ENCODE measurements around the gene BICRA. TPM values are rescaled to one million over a fixed set of nuclear protein-coding genes. Genes with fewer than 3 reads are reported as not detected.

BICRA gene
- polyA plus RNA-seq, 3 donors = 0.08 to 4.6 TPM; not detected in 1

DNA sequence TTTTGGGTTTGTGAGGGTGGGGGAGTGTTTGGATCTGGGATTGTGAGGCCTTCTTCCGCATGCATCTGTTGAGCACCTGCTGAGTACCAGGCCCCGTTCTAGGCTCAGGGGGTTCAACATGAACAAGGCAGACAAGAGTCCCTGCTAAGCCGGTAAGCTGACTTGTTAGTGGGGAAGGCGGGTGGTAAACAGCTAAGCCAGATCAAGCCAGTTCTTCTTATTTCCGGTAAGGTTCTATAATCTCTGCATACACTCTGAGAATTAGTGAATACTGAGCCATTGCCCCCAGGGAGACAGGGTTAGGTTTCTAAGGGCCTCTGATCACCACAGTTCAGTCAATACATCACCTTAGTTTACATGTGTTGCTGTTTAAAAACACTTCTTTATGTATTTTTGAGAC lies 94.4 kb downstream of the BICRA start:
- H3K9me3 Mint-ChIP-seq = peaks cover 0 to 5% (median 0%) of the 10 kb centered on the region in 7 donors
- H3K36me3 Mint-ChIP-seq = peaks cover 31 to 45% of the 10 kb centered on the region in 2 donors
- H4K20me1 ChIP-seq (ENCODE audit: insufficient read depth, low read length) = peaks cover 16% of the 10 kb centered on the region
- no peak for DNase-seq
- peak overlapping the region in 1 of 7 donors; percentile 26 for H3K27ac Mint-ChIP-seq
- no peaks in the 10 kb centered on the region for H3K4me1 ChIP-seq (ENCODE audit: control insufficient read depth in 1 of 2, insufficient read depth in 2 of 2, low read length in 2 of 2)
- peaks cover 0 to 2% of the 10 kb centered on the region in 2 donors for H3K27me3 ChIP-seq (ENCODE audit: control insufficient read depth in 2 of 2, insufficient read depth in 2 of 2, low read length in 2 of 2)
- H3K27me3 Mint-ChIP-seq (ENCODE audit: low read depth in 3 of 3) = peaks cover 2 to 8% (median 5%) of the 10 kb centered on the region in 3 donors
- no peak overlapping the region for H3K9ac ChIP-seq (ENCODE audit: insufficient read depth, low read length, poor library complexity, severe bottlenecking)
- intact Hi-C loops (cut with micrococcal nuclease) = loop anchor here in 1 of 2 donors (10.0 kb wide), 1 partner anchor 428 kb away; the partner anchor contains the start of gene INAFM1
- H3K4me2 ChIP-seq (replicated peaks; ENCODE audit: extremely low read depth, low read length, poor library complexity, severe bottlenecking) = no peak overlapping the region
- H3K79me2 ChIP-seq (ENCODE audit: insufficient read depth, low read length) = no peaks in the 10 kb centered on the region
- H3K36me3 ChIP-seq (replicated peaks in 1 of 2; ENCODE audit: control insufficient read depth in 1 of 2, insufficient read depth in 2 of 2, low read length in 2 of 2) = peaks cover 29 to 53% of the 10 kb centered on the region in 2 donors
- no peak overlapping the region for H3K4me3 ChIP-seq (replicated peaks in 1 of 3; ENCODE audit: low read depth in 2 of 3, low read length in 3 of 3)
- no peak overlapping the region for H3K27ac ChIP-seq (ENCODE audit: low read depth in 1 of 2, low read length in 2 of 2)
- TF ChIP-seq, protein P1, sequence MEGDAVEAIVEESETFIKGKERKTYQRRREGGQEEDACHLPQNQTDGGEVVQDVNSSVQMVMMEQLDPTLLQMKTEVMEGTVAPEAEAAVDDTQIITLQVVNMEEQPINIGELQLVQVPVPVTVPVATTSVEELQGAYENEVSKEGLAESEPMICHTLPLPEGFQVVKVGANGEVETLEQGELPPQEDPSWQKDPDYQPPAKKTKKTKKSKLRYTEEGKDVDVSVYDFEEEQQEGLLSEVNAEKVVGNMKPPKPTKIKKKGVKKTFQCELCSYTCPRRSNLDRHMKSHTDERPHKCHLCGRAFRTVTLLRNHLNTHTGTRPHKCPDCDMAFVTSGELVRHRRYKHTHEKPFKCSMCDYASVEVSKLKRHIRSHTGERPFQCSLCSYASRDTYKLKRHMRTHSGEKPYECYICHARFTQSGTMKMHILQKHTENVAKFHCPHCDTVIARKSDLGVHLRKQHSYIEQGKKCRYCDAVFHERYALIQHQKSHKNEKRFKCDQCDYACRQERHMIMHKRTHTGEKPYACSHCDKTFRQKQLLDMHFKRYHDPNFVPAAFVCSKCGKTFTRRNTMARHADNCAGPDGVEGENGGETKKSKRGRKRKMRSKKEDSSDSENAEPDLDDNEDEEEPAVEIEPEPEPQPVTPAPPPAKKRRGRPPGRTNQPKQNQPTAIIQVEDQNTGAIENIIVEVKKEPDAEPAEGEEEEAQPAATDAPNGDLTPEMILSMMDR (IDR thresholded peaks at IDR 0.05) = no peak
- WGBS (ENCODE audit: insufficient coverage) = 92% methylated on average over 4 of the region's 5 CpGs
- no peaks in the 10 kb centered on the region for H3K9me3 ChIP-seq (replicated peaks in 1 of 2; ENCODE audit: control insufficient read depth in 1 of 2, insufficient read depth in 1 of 2, low read length in 2 of 2)
- no peak overlapping the region for H2AFZ ChIP-seq (ENCODE audit: insufficient read depth, low read depth, low read length, poor library complexity, severe bottlenecking)
- peaks cover 6% of the 10 kb centered on the region for H3K4me1 Mint-ChIP-seq
- no peak overlapping the region for H3K4me3 Mint-ChIP-seq

DNA sequence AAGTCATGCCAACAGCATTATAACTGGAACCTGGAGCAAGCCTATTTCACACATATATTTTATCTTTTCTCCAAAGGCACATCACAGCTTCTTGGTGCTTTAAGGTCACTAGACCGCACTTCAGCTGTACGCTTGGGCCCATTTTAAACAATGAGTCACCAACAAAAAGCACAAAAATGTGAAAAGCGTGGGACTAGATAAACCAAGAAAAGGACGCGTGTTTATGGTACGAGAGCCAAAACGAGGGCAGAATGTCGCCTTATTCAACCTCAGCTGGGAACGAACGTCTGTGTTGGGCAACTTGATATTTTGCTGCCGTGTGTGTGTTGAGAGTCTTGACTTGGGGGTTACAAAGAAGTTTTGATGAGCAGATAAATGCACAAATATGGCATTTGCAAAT lies 95.1 kb downstream of the BICRA start:
- Mint-ChIP-seq H3K27me3 (ENCODE audit: low read depth in 3 of 3) (peaks cover 2 to 8% (median 6%) of the 10 kb centered on the region in 3 donors), H3K27ac (no peak overlapping the region), H3K36me3 (peaks cover 30 to 37% of the 10 kb centered on the region in 2 donors), H3K4me3 (no peak overlapping the region), H3K9me3 (peaks cover 0 to 5% (median 0%) of the 10 kb centered on the region in 7 donors), H3K4me1 (peaks cover 6% of the 10 kb centered on the region)
- Histone ChIP-seq H3K4me1 (ENCODE audit: control insufficient read depth in 1 of 2, insufficient read depth in 2 of 2, low read length in 2 of 2) (no peaks in the 10 kb centered on the region), H3K4me3 (replicated peaks in 1 of 3; ENCODE audit: low read depth in 2 of 3, low read length in 3 of 3) (no peak overlapping the region), H3K4me2 (replicated peaks; ENCODE audit: extremely low read depth, low read length, poor library complexity, severe bottlenecking) (no peak overlapping the region), H3K36me3 (replicated peaks in 1 of 2; ENCODE audit: control insufficient read depth in 1 of 2, insufficient read depth in 2 of 2, low read length in 2 of 2) (peaks cover 22 to 46% of the 10 kb centered on the region in 2 donors), H3K9me3 (replicated peaks in 1 of 2; ENCODE audit: control insufficient read depth in 1 of 2, insufficient read depth in 1 of 2, low read length in 2 of 2) (no peaks in the 10 kb centered on the region), H3K27ac (ENCODE audit: low read depth in 1 of 2, low read length in 2 of 2) (no peak overlapping the region), H2AFZ (ENCODE audit: insufficient read depth, low read depth, low read length, poor library complexity, severe bottlenecking) (no peak overlapping the region), H4K20me1 (ENCODE audit: insufficient read depth, low read length) (peaks cover 8% of the 10 kb centered on the region), H3K27me3 (ENCODE audit: control insufficient read depth in 2 of 2, insufficient read depth in 2 of 2, low read length in 2 of 2) (peaks cover 0 to 2% of the 10 kb centered on the region in 2 donors), H3K79me2 (ENCODE audit: insufficient read depth, low read length) (no peaks in the 10 kb centered on the region), H3K9ac (ENCODE audit: insufficient read depth, low read length, poor library complexity, severe bottlenecking) (no peak overlapping the region)
- intact Hi-C loops (cut with micrococcal nuclease) = loop anchor here in 1 of 2 donors (10.0 kb wide), 1 partner anchor 429 kb away; the partner anchor contains the start of gene INAFM1
- TF ChIP-seq, protein P1 (IDR thresholded peaks at IDR 0.05) = no peak
- WGBS (ENCODE audit: insufficient coverage) = 98% methylated on average over 11 of the region's 11 CpGs
- no peak for DNase-seq

Measured in CD14-positive monocyte (primary cell).